ENCODE data around the gene SLC35F3.
"Not testable (repeated sequence)": the region's sequence is repeated elsewhere in the genome, so short reads cannot be mapped to it uniquely, and the experiment has no call there.

SLC35F3 gene

DNA sequence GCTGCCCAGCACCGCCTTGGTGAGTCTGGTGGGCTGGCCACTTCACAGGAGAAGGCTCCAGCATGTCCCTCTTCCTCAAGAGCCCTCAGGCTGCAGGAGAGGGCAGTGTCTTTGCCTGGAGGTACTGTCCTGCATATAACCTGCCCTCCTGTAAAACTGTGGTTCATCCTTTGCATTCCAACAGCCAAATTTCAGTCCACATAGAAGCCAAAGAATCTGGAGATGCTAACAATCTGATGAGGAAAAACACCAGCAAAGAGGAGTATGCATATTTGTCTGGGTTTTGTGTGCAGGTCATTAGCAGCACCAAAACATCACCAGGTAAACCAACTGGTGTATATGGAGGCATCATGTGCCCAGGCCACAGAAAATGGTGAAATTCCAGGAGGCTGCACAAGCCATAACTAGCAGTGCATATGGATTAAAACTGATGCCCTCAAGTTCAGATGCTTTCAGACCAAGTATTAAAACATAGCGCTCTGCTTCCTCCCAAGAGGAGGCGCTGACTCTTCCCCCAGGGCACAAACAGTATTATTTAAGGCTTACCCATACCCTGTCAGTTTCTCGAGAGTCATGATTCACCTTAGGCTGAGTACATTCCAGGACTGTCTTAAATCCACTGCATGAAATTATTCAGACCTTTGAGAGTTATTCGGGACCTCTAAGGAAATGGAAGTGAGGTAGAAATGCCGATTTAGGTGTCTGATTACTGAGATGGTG, 318.2 kb downstream of the SLC35F3 start:
- no peak for DNase-seq (ENCODE audit: low read depth)

DNA sequence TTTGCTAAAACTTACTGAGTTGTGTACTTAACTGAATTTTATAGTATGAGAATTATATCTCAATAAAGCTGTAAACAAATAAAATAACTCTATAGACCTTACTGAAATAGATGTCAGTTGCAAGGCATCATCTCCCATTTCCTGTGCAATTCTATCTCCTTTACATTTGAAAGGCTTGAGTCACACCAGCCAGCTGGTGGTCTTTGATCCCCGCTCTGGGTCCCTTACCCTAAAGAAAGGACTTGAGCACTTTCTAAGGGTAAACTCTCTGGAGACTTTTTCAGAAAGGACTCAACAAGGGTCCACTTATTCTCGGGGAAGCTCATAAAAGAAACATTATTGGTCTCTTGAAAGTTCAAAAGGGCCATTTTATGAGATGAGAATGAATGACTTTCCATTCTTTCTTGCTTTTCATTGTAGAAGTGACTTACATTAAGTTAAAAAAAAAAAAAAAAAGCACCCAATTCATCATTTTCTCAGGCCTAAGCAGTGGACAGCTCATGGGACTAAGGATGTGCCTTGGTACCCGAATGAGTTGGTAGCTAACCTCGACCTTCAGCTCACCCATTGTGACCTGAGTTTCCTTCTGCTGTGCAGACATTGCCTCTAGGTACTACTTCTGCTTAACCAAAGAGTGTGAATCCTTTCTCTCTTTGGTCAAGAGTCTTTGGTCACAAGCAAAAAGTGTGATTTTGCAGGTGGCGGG, 321.8 kb downstream of the SLC35F3 start:
- no peak for DNase-seq (ENCODE audit: low read depth)

- no peak for DNase-seq (ENCODE audit: low read depth)
Observed at GRCh38 chr1:234226819-234227165, 322.3 kb downstream of the SLC35F3 start.

DNA sequence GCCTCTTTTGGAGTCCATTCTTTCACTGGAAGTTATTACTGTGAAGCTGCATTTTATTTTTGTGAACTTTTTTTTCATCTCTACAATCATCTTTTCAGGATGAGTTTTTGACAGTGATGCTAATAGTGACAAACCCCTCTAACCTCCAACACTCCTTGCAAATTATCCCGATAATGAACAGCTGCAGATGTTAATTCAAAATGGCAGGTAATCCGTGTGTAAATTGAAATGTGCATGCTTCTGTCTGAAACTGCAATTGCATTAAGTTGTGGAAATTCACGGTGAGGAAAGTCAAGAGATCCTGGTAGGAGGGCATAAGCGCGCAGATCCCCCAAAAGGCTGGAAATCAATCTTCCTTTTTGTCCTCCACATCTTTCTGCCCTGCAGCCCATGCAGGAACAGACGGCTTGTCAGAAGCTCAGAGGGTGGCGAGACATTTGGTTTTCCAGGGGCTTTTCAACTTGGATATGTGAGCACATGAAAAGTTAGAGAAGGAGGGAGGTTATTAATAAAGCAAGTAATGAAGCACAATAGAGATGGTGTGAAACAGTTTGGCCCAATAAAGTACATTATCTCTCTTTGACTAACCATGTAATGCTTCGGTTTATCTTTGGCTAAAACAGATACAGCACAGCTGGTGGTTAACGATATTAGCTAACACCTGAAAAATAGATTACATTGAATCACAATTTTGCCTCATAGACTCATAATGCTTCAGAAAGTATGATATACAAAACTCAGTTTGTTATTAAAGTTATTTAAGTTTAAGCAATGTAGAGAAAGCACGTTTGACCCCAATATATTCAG, 325.3 kb downstream of the SLC35F3 start:
- no peak for DNase-seq (ENCODE audit: low read depth)

DNA sequence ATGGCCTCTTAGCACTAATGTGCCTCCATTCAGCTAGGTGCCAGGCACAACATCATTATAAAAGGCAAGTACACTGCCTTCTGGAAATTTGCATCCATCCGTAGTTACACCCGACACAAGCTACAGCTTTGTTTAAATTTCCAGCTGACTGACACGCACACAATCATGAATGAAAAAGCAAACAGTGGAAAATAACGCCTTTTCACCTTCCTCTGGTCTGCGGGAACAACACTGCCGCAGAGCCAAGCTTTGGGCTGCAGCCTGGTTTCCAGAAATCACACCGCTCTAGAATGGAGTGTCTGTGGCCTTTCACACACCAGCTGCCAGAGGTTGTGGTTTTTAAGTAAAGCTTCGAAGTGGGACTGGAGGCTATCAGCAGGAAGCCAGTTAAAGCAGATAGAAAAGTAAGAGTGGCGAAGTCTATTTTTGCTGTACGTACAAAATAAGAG, 326.0 kb downstream of the SLC35F3 start:
- DNase-seq (ENCODE audit: low read depth) = no peak

GRCh38 chr1:234231061-234231892, 326.8 kb downstream of the SLC35F3 start:
- DNase-seq (ENCODE audit: low read depth) = no peak

DNA sequence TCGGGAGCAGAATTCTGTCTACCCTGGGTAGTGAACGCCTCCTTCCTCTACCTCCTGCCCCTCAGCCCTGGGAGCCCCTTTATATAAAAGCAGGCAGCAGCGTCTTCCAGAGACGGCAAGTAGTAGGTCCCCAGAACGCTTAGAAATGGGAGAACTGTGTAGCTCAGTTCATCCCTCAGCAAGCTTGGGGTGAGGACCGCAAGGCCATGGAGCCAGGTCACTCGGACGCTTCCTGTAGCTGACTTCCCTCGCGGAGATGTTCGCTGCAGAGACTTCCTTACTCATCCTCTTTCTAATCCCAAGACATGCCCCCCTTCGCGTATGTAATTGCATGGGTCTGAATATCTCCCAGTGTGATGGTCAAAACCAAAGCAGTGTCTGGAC, 327.4 kb downstream of the SLC35F3 start:
- DNase-seq (ENCODE audit: low read depth) = no peak

- DNase-seq (ENCODE audit: low read depth) = no peak
Observed at GRCh38 chr1:234234199-234234598, 329.7 kb downstream of the SLC35F3 start.

- no peak for DNase-seq (ENCODE audit: low read depth)
Observed at GRCh38 chr1:234235434-234235881, 331.0 kb downstream of the SLC35F3 start.

GRCh38 chr1:234237393-234237792, 332.9 kb downstream of the SLC35F3 start:
- no peak for DNase-seq (ENCODE audit: low read depth)

GRCh38 chr1:234238060-234238459, 333.6 kb downstream of the SLC35F3 start:
- no peak for DNase-seq (ENCODE audit: low read depth)

GRCh38 chr1:234239515-234239914, 335.0 kb downstream of the SLC35F3 start:
- no peak for DNase-seq (ENCODE audit: low read depth)

GRCh38 chr1:234239936-234240335, 335.5 kb downstream of the SLC35F3 start:
- no peak for DNase-seq (ENCODE audit: low read depth)

- DNase-seq (ENCODE audit: low read depth) = no peak
Observed at GRCh38 chr1:234240680-234241079, 336.2 kb downstream of the SLC35F3 start.

DNA sequence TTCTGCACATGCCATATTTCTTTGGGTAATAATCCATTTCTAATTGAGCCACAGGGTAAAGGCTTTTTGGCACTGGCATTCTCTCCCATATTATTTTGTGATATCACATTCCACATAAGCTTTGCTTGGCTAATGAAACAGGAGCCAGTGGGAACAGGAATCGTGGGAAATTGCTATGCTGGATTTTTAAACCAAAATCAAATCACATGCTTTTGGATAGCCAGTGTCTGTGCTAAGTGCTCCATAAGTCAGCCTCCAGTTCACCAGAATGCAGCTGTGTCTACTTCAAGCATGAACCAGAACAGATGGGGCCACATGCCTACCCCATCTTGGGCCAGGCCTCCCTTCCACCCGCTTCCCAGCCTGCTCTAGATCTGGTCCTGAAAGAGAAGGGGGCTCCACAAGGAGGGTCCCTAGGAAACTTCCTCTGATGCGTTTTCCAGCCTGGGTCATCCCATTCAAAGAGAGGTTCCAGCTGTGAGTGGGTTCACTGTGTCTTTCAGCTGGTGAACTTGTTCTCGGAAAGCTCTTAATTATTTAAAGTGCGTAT, 337.5 kb downstream of the SLC35F3 start:
- no peak for DNase-seq (ENCODE audit: low read depth)

GRCh38 chr1:234243521-234244260, 339.2 kb downstream of the SLC35F3 start:
- DNase-seq (ENCODE audit: low read depth) = no peak

GRCh38 chr1:234244482-234244881, 340.0 kb downstream of the SLC35F3 start:
- DNase-seq (ENCODE audit: low read depth) = no peak

- no peak for DNase-seq (ENCODE audit: low read depth)
Observed at GRCh38 chr1:234246638-234247116, 342.2 kb downstream of the SLC35F3 start.

DNA sequence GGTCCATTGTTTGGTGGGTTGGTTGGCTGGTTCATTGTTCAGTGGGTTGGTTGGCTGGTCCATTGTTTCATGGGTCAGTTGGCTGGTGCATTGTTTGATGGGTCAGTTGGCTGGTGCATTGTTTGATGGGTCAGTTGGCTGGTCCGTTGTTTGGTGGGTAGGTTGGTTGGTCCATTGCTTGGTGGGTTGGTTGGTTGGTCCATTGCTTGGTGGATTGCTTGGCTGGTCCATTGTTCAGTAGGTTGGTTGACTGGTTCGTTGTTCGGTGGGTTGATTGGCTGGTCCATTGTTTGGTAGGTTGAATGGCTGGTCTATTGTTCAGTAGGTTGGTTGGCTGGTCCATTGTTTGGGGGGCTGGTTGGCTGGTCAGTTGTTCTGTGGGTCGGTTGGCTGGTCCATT, 343.3 kb downstream of the SLC35F3 start:
- not testable (repeated sequence) for DNase-seq (ENCODE audit: low read depth)

DNA sequence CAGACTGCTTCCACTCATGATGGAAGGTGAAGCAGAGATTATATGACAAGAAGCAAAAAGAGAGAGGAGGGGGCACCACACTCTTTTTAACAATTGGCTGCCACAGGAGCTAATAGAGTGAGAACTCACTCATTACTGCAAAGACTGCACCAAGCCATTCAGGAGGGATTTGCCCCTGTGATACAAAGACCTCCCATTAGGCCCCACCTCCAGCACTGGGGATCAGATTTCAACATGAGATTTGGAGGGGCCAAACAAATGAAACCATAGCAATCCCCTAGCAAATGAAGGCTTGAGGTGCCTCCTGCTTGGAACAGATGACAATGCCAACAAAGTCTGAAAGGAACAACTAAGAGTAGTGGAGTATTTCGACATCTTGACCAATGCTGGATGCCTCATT, 346.3 kb downstream of the SLC35F3 start:
- no peak for DNase-seq (ENCODE audit: low read depth)

GRCh38 chr1:234253732-234254131, 349.3 kb downstream of the SLC35F3 start:
- DNase-seq (ENCODE audit: low read depth) = no peak

All from activated T-cell treated with anti-CD3 and anti-CD28 coated beads for 24 hours (primary cell).